K562 (cell line): Measurements from ENCODE around the gene FRMD1. TPM values are rescaled to one million over a fixed set of nuclear protein-coding genes. Genes with fewer than 3 reads are reported as not detected.

Experiments used
- CHCHD3 ChIP-seq: fragments of 250-450 bp; sonication (Bioruptor Pico); IDR thresholded peaks from 2 replicates; pipeline ENCODE4 v2.1.2; 2022; ENCODE audit warnings: mild to moderate bottlenecking
- POLR2AphosphoS2 ChIP-seq: IDR thresholded peaks from 2 replicates; pipeline ENCODE4 v1.6.1; 2012; ENCODE audit warnings: low read length, improper control_type of control experiment
- TEAD4 ChIP-seq, 2 experiments: sonication (generic) in 1 of 2; formaldehyde crosslinking in 1 of 2; IDR thresholded peaks; 2 replicates each; pipeline versions ENCODE4 v1.6.1 to v1.8.0; 2012 to 2022; ENCODE audit warnings: borderline replicate concordance in 1 of 2, inconsistent platforms in 1 of 2, low read length in 1 of 2, mild to moderate bottlenecking in 1 of 2, missing genetic modification reagents in 1 of 2
- ZBTB17 ChIP-seq: fragments of 450-650 bp; formaldehyde crosslinking; IDR thresholded peaks from 2 replicates; pipeline ENCODE4 v1.4.0; 2020; ENCODE audit warnings: mild to moderate bottlenecking
- polyA plus RNA-seq, 8 experiments: library from polyadenylated mRNA; depleted of rRNA in 4 of 8; stranded (reverse) in 5 of 8; unstranded in 3 of 8; fragments of >200 nt; fragmentation: Nextera tagmentation in 2 of 8; fragmentation: Illumina TruSeq in 1 of 8; extraction: Ambion mirVana in 2 of 8; extraction: Trizol in 1 of 8; gene quantifications; 2 replicates each; pipeline versions ENCODE4 v1.2.1 to v1.2.3, GENCODE V29; 2011 to 2014; ENCODE audit warnings: inconsistent platforms in 1 of 8, missing spikeins in 1 of 8
- total RNA-seq, 7 experiments: library from RNA; depleted of rRNA in 6 of 7; stranded (reverse); fragments of >200 nt in 6 of 7; fragmentation: Illumina TruSeq in 2 of 7; extraction: Trizol in 2 of 7; gene quantifications; 2 replicates each; pipeline versions ENCODE4 v1.2.1 to v1.2.3, GENCODE V29; 2011 to 2021; ENCODE audit warnings: low replicate concordance in 1 of 7
- TF ChIP-seq, protein P1 (sequence below): fragments of 250-450 bp; sonication (Bioruptor Pico); IDR thresholded peaks from 2 replicates; pipeline ENCODE4 v1.8.0; 2022; ENCODE audit warnings: moderate library complexity, mild to moderate bottlenecking, inconsistent platforms
- TF ChIP-seq, protein P2 (sequence below): sonication (generic); formaldehyde crosslinking; IDR thresholded peaks from 2 replicates; pipeline ENCODE4 v1.8.1; 2022; ENCODE audit warnings: missing genetic modification reagents
- TF ChIP-seq, protein P3 (sequence below): fragments of 250-450 bp; sonication (Bioruptor Pico); IDR thresholded peaks from 2 replicates; pipeline ENCODE4 v1.5.0; 2021; ENCODE audit warnings: mild to moderate bottlenecking, moderate library complexity
- TF ChIP-seq, protein P4 (sequence below), 3 experiments: fragments of 200-800 bp in 1 of 3; fragments of 250-450 bp in 1 of 3; fragments of 450-650 bp in 1 of 3; sonication (Bioruptor Pico) in 1 of 3; sonication (Bioruptor generic) in 1 of 3; formaldehyde crosslinking in 1 of 3; IDR thresholded peaks; 2 replicates each; pipeline versions ENCODE4 v1.6.1 to v1.8.0; 2016 to 2022; ENCODE audit warnings: mild to moderate bottlenecking in 2 of 3, missing genetic modification characterization in 2 of 3, missing compliant biosample characterization in 1 of 3, moderate library complexity in 1 of 3
- TF ChIP-seq, protein P5 (sequence below): fragments of 250-450 bp; sonication (Bioruptor Pico); IDR thresholded peaks from 2 replicates; pipeline ENCODE4 v1.5.0; 2021
- TF ChIP-seq, protein P6 (sequence below): fragments of 250-450 bp; sonication (Bioruptor Pico); IDR thresholded peaks from 2 replicates; pipeline ENCODE4 v1.5.0; 2021; ENCODE audit warnings: mild to moderate bottlenecking, borderline replicate concordance

Gene FRMD1
- total and polyA plus RNA-seq, 9 of the 15 experiments (the other 6 are each of a cell fraction or from before 2014, with no cell fraction given), result 0.01 to 0.04 (median 0.01) TPM; not detected in 6

DNA sequence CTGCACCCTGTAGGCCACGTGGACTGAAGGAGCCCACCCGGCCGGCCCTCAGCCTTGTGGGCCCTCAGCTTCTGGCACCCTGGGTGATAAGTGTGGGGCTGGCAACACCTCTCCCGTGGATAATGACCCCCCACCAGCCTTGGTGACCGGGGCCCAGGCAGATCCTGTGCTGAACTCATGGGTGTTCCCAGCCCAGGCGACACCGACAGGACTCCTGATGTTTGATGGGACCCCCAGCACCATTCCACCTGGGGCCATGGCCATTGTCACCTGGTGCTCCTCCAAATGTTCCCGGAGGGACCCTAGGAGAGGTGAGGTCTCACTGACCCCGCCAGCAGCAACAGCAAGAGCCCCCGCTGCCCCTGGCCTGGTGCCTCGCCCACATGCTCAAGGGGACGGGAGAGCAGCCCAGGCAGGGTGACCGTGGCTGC lies 19.4 kb upstream of the FRMD1 start (continued):
- TF ChIP-seq, protein P1, sequence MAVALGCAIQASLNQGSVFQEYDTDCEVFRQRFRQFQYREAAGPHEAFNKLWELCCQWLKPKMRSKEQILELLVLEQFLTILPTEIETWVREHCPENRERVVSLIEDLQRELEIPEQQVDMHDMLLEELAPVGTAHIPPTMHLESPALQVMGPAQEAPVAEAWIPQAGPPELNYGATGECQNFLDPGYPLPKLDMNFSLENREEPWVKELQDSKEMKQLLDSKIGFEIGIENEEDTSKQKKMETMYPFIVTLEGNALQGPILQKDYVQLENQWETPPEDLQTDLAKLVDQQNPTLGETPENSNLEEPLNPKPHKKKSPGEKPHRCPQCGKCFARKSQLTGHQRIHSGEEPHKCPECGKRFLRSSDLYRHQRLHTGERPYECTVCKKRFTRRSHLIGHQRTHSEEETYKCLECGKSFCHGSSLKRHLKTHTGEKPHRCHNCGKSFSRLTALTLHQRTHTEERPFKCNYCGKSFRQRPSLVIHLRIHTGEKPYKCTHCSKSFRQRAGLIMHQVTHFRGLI (CRISPR knock-in tag), result no peak
- TF ChIP-seq POLR2AphosphoS2, result no peak
- TF ChIP-seq TEAD4 (IDR thresholded peaks at IDR 0.05; ENCODE audit: low read length), result no peak
- no peak for TF ChIP-seq TEAD4 (CRISPR knock-in tag; IDR thresholded peaks at IDR 0.05; ENCODE audit: borderline replicate concordance)
- TF ChIP-seq, protein P2, sequence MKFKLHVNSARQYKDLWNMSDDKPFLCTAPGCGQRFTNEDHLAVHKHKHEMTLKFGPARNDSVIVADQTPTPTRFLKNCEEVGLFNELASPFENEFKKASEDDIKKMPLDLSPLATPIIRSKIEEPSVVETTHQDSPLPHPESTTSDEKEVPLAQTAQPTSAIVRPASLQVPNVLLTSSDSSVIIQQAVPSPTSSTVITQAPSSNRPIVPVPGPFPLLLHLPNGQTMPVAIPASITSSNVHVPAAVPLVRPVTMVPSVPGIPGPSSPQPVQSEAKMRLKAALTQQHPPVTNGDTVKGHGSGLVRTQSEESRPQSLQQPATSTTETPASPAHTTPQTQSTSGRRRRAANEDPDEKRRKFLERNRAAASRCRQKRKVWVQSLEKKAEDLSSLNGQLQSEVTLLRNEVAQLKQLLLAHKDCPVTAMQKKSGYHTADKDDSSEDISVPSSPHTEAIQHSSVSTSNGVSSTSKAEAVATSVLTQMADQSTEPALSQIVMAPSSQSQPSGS (CRISPR knock-in tag), result no peak
- TF ChIP-seq CHCHD3 (CRISPR knock-in tag), result no peak
- TF ChIP-seq, protein P3, sequence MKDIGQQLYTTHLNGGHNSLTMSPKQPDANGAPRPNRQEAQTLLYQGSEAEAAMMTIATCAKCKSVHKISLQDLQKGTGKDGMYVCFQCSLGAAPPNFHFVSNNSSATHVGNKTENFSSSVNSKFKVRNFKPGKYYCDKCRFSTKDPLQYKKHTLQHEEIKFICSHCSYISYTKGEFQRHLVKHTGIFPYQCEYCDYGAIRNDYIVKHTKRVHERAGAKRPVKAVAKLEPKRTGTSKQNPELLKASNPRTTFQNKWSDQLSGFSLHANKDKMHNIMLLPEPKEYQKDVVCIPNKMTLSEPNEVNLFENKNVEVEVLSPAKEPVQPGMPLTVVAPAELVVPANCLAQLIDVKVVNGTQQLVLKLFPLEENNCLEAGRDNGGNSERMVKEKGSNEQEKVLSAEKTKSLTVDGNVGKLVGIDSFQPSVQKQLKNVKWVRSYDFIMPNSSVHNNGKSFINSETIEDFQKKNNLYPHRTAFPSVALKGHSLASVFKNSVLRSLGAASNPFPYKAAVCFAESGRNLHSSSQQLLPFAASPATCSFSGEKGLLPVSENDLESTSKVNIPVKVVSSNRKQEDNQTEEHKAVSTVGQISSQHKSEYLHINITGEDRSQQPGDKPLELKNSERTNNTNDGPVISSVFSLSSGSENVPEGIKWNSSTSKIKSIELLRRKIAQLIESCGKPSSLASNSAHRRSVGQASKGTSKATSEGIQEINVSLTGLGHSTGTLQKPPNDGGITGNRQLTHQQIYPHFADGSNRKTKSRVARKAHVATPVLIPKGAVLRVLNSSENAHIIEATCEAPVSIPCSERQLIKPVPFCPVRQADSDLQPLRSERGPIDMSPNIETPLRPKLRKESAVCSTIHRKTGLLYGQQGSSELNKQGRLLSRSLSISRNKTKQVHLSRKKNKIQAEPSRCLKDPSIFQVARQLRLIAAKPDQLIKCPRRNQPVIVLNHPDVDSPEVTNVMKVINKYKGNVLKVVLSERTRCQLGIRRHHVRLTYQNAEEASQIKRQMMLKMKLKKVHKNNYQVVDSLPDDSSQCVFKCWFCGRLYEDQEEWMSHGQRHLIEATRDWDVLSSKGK, result no peak
- TF ChIP-seq, protein P4, sequence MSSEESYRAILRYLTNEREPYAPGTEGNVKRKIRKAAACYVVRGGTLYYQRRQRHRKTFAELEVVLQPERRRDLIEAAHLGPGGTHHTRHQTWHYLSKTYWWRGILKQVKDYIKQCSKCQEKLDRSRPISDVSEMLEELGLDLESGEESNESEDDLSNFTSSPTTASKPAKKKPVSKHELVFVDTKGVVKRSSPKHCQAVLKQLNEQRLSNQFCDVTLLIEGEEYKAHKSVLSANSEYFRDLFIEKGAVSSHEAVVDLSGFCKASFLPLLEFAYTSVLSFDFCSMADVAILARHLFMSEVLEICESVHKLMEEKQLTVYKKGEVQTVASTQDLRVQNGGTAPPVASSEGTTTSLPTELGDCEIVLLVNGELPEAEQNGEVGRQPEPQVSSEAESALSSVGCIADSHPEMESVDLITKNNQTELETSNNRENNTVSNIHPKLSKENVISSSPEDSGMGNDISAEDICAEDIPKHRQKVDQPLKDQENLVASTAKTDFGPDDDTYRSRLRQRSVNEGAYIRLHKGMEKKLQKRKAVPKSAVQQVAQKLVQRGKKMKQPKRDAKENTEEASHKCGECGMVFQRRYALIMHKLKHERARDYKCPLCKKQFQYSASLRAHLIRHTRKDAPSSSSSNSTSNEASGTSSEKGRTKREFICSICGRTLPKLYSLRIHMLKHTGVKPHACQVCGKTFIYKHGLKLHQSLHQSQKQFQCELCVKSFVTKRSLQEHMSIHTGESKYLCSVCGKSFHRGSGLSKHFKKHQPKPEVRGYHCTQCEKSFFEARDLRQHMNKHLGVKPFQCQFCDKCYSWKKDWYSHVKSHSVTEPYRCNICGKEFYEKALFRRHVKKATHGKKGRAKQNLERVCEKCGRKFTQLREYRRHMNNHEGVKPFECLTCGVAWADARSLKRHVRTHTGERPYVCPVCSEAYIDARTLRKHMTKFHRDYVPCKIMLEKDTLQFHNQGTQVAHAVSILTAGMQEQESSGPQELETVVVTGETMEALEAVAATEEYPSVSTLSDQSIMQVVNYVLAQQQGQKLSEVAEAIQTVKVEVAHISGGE (CRISPR knock-in tag; IDR thresholded peaks at IDR 0.05), result no peak
- TF ChIP-seq, protein P5, sequence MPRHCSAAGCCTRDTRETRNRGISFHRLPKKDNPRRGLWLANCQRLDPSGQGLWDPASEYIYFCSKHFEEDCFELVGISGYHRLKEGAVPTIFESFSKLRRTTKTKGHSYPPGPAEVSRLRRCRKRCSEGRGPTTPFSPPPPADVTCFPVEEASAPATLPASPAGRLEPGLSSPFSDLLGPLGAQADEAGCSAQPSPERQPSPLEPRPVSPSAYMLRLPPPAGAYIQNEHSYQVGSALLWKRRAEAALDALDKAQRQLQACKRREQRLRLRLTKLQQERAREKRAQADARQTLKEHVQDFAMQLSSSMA (CRISPR knock-in tag), result no peak
- TF ChIP-seq, protein P6, sequence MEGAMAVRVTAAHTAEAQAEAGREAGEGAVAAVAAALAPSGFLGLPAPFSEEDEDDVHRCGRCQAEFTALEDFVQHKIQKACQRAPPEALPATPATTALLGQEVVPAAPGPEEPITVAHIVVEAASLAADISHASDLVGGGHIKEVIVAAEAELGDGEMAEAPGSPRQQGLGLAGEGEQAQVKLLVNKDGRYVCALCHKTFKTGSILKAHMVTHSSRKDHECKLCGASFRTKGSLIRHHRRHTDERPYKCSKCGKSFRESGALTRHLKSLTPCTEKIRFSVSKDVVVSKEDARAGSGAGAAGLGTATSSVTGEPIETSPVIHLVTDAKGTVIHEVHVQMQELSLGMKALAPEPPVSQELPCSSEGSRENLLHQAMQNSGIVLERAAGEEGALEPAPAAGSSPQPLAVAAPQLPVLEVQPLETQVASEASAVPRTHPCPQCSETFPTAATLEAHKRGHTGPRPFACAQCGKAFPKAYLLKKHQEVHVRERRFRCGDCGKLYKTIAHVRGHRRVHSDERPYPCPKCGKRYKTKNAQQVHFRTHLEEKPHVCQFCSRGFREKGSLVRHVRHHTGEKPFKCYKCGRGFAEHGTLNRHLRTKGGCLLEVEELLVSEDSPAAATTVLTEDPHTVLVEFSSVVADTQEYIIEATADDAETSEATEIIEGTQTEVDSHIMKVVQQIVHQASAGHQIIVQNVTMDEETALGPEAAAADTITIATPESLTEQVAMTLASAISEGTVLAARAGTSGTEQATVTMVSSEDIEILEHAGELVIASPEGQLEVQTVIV (CRISPR knock-in tag), result no peak
- TF ChIP-seq ZBTB17 (CRISPR knock-in tag), result no peak
